GM23248 (cell line): Measurements from ENCODE around the gene ICE1. TPM values are rescaled to one million over a fixed set of nuclear protein-coding genes. Genes with fewer than 3 reads are reported as not detected.
A peak's percentile ranks its signal among the peaks of the same experiment; 100 is the strongest.

Source experiments
- DNase-seq: peaks from one replicate; pipeline ENCODE4 v3.0.0-alpha.2; 2015
- H2AFZ ChIP-seq: fragments of 200-600 bp; sonication (generic); 2 replicates; pipeline ENCODE4 v1.6.1; 2016; ENCODE audit warnings: antibody characterized with exemption
- H3F3A ChIP-seq: fragments of 200-600 bp; sonication (generic); 2 replicates; pipeline ENCODE4 v1.6.1; 2016; ENCODE audit warnings: mild to moderate bottlenecking, antibody characterized with exemption, mixed run types; ENCODE audit not compliant: insufficient read depth
- H3K27ac ChIP-seq: fragments of 200-600 bp; sonication (generic); 2 replicates; pipeline ENCODE4 v1.5.1; 2016; ENCODE audit warnings: mild to moderate bottlenecking
- H3K27me3 ChIP-seq: fragments of 200-600 bp; sonication (generic); replicated peaks from 2 replicates; pipeline ENCODE4 v1.6.1; 2016; ENCODE audit warnings: mild to moderate bottlenecking; ENCODE audit not compliant: insufficient read depth
- H3K36me3 ChIP-seq: fragments of 200-600 bp; sonication (generic); 2 replicates; pipeline ENCODE4 v1.6.1; 2016; ENCODE audit warnings: low read depth, mild to moderate bottlenecking
- H3K4me1 ChIP-seq: fragments of 200-600 bp; sonication (generic); 2 replicates; pipeline ENCODE4 v1.6.1; 2016; ENCODE audit warnings: mild to moderate bottlenecking; ENCODE audit not compliant: insufficient read depth
- H3K4me2 ChIP-seq: fragments of 200-600 bp; sonication (generic); one replicate; pipeline ENCODE4 v1.6.1; 2016; ENCODE audit warnings: mild to moderate bottlenecking; ENCODE audit not compliant: unreplicated experiment
- H3K4me3 ChIP-seq: fragments of 200-600 bp; sonication (generic); 2 replicates; pipeline ENCODE4 v1.5.1; 2016; ENCODE audit warnings: mild to moderate bottlenecking
- H3K79me2 ChIP-seq: fragments of 200-600 bp; sonication (generic); 2 replicates; pipeline ENCODE4 v1.6.1; 2016; ENCODE audit warnings: mild to moderate bottlenecking; ENCODE audit not compliant: insufficient read depth
- H3K9ac ChIP-seq: fragments of 200-600 bp; sonication (generic); 2 replicates; pipeline ENCODE4 v1.6.1; 2016; ENCODE audit warnings: mild to moderate bottlenecking
- H3K9me2 ChIP-seq: fragments of 200-600 bp; sonication (generic); 2 replicates; pipeline ENCODE4 v1.6.1; 2016; ENCODE audit warnings: mixed run types, mild to moderate bottlenecking, moderate library complexity; ENCODE audit not compliant: insufficient read depth
- H3K9me3 ChIP-seq: fragments of 200-600 bp; sonication (generic); one replicate; pipeline ENCODE4 v1.6.1; 2017; ENCODE audit warnings: low read depth
- H4K20me1 ChIP-seq: fragments of 200-600 bp; sonication (generic); 2 replicates; pipeline ENCODE4 v1.6.0; 2016; ENCODE audit not compliant: insufficient read depth
- EZH2 ChIP-seq: fragments of 200-600 bp; sonication (generic); IDR thresholded peaks from 2 replicates; pipeline ENCODE4 v1.6.1; 2018; ENCODE audit warnings: antibody characterized with exemption, mild to moderate bottlenecking; ENCODE audit not compliant: insufficient read depth, poor library complexity, severe bottlenecking
- EZH2phosphoT487 ChIP-seq: fragments of 200-600 bp; sonication (generic); IDR thresholded peaks from 2 replicates; pipeline ENCODE4 v1.6.1; 2018; ENCODE audit warnings: antibody characterized with exemption, moderate library complexity, mild to moderate bottlenecking, low read depth; ENCODE audit not compliant: insufficient read depth
- WGBS, 2 experiments: methylation state at CpG; one replicate each; pipeline ENCODE4 v1.1.6; 2015 to 2017; ENCODE audit warnings: low lambda C conversion rate in 2 of 2, low coverage in 1 of 2; ENCODE audit errors: missing lambda C conversion rate in 2 of 2; 5-methylcytosine and 5-hydroxymethylcytosine counted together
- in situ Hi-C: fragments of 300-500 bp; cut with MboI; formaldehyde crosslinking; loops from 2 replicates; pipeline ENCODE4 v1.15.0; 2020
- polyA plus RNA-seq: library from polyadenylated mRNA; unstranded; fragments of >200 nt; fragmentation: Nextera tagmentation; extraction: Ambion mirVana; gene quantifications from 2 replicates; pipeline ENCODE4 v1.2.1, GENCODE V29; 2016
- total RNA-seq: library from RNA; depleted of rRNA; stranded (reverse); fragments of >200 nt; shearing (Covaris generic); gene quantifications from 2 replicates; pipeline ENCODE4 v1.2.3, GENCODE V29; 2014

Gene ICE1
- total and polyA plus RNA-seq, 2 experiments from 2014 or later = 12.2 to 17.0 TPM

GRCh38 chr5:5414999-5415398, 7.5 kb upstream of the ICE1 start:
- WGBS, 2 experiments = 88 to 92% methylated on average over 5 of the region's 5 CpGs
- Histone ChIP-seq H4K20me1 (no peaks in the 10 kb centered on the region), H3F3A (peaks cover 6% of the 10 kb centered on the region), H3K79me2 (no peaks in the 10 kb centered on the region), H3K4me2 (no peak overlapping the region), H3K27me3 (no peaks in the 10 kb centered on the region), H3K9ac (no peak overlapping the region), H3K4me3 (no peak overlapping the region), H3K27ac (no peak overlapping the region), H3K9me2 (no peaks in the 10 kb centered on the region), H2AFZ (no peak overlapping the region), H3K9me3 (no peaks in the 10 kb centered on the region), H3K4me1 (0 out of 2 replicates have a peak, but pooled peaks cover 13% of the 10 kb centered on the region), H3K36me3 (no peaks in the 10 kb centered on the region)
- TF ChIP-seq EZH2 (no peak), EZH2phosphoT487 (no peak)
- DNase-seq = no peak
- in situ Hi-C loops = loop anchor here (10.0 kb wide), 1 partner anchor 530 kb away; no protein-coding TSS in a partner anchor

GRCh38 chr5:5416733-5417132, 5.7 kb upstream of the ICE1 start:
- no peak for TF ChIP-seq EZH2phosphoT487
- no peak for TF ChIP-seq EZH2
- WGBS, 2 experiments = 25 to 59% methylated on average over 1 to 2 of the region's 2 CpGs
- DNase-seq = no peak
- peaks cover 18% of the 10 kb centered on the region; the same call in 1 of the 2 replicates for H3K4me1 ChIP-seq
- in situ Hi-C loops = loop anchor here (10.0 kb wide), 1 partner anchor 532 kb away; no protein-coding TSS in a partner anchor
- H3K79me2 ChIP-seq = no peaks in the 10 kb centered on the region
- H3K9me2 ChIP-seq = no peaks in the 10 kb centered on the region
- H3F3A ChIP-seq = peaks cover 9% of the 10 kb centered on the region
- H3K36me3 ChIP-seq = no peaks in the 10 kb centered on the region
- H3K27me3 ChIP-seq = no peaks in the 10 kb centered on the region
- H3K4me3 ChIP-seq = no peak overlapping the region
- no peaks in the 10 kb centered on the region for H3K9me3 ChIP-seq
- peak overlapping the region; percentile 50 for H3K4me2 ChIP-seq
- no peak overlapping the region for H3K27ac ChIP-seq
- no peaks in the 10 kb centered on the region for H4K20me1 ChIP-seq
- no peak overlapping the region for H2AFZ ChIP-seq
- no peak overlapping the region for H3K9ac ChIP-seq

- 66 to 70% methylated on average over 3 of the region's 3 CpGs for WGBS, 2 experiments
- no peak overlapping the region for H3K27ac ChIP-seq
- no peaks in the 10 kb centered on the region for H4K20me1 ChIP-seq
- H3F3A ChIP-seq = peaks cover 9% of the 10 kb centered on the region
- no peak overlapping the region for H3K4me2 ChIP-seq
- peaks cover 4% of the 10 kb centered on the region for H3K79me2 ChIP-seq
- no peaks in the 10 kb centered on the region for H3K9me3 ChIP-seq
- in situ Hi-C loops = loop anchor here (10.0 kb wide), 1 partner anchor 533 kb away; no protein-coding TSS in a partner anchor
- H3K9me2 ChIP-seq = no peaks in the 10 kb centered on the region
- no peak overlapping the region for H2AFZ ChIP-seq
- no peaks in the 10 kb centered on the region for H3K36me3 ChIP-seq
- TF ChIP-seq EZH2 = no peak
- TF ChIP-seq EZH2phosphoT487 = no peak
- DNase-seq = no peak
- no peak overlapping the region for H3K9ac ChIP-seq
- no peaks in the 10 kb centered on the region for H3K27me3 ChIP-seq
- H3K4me1 ChIP-seq = peaks cover 18% of the 10 kb centered on the region; the same call in 1 of the 2 replicates
- no peak overlapping the region for H3K4me3 ChIP-seq
These were observed 4.5 kb upstream of the ICE1 start for GRCh38 chr5:5418006-5418405.

GRCh38 chr5:5418764-5419163, 3.7 kb upstream of the ICE1 start:
- Histone ChIP-seq H4K20me1 (peaks cover 2% of the 10 kb centered on the region; the same call in 1 of the 2 replicates), H3K4me1 (peaks cover 22% of the 10 kb centered on the region), H3F3A (peaks cover 9% of the 10 kb centered on the region), H2AFZ (peak overlapping the region; percentile 34), H3K9me2 (no peaks in the 10 kb centered on the region), H3K79me2 (peaks cover 12% of the 10 kb centered on the region), H3K36me3 (no peaks in the 10 kb centered on the region), H3K4me3 (peak overlapping the region; percentile 24; the same call in 1 of the 2 replicates), H3K9ac (peak overlapping the region; percentile 20), H3K27me3 (no peaks in the 10 kb centered on the region), H3K4me2 (peak overlapping the region; percentile 49), H3K27ac (peak overlapping the region; percentile 25), H3K9me3 (no peaks in the 10 kb centered on the region)
- in situ Hi-C loops = loop anchor here (10.0 kb wide), 1 partner anchor 534 kb away; no protein-coding TSS in a partner anchor
- TF ChIP-seq EZH2 = no peak
- WGBS, 2 experiments = 85% methylated on average over 7 of the region's 7 CpGs
- DNase-seq = no peak
